Measurements from ENCODE around the gene CFAP99. TPM values are rescaled to one million over a fixed set of nuclear protein-coding genes. Genes with fewer than 3 reads are reported as not detected.
A peak's percentile ranks its signal among the peaks of the same experiment; 100 is the strongest.

CFAP99 gene
- total RNA-seq, 1 donor: 0.27 TPM

- DNase-seq (ENCODE audit: low read depth in 2 of 3, low spot score in 2 of 3): no peak
Measured at GRCh38 chr4:2445130-2445529, 26.4 kb downstream of the CFAP99 start.

- no peak for DNase-seq (ENCODE audit: low read depth in 2 of 3, low spot score in 2 of 3)
Measured at GRCh38 chr4:2445571-2445970, 26.8 kb downstream of the CFAP99 start.

- no peak for DNase-seq (ENCODE audit: low read depth in 2 of 3, low spot score in 2 of 3)
Measured at GRCh38 chr4:2446656-2447564, 28.2 kb downstream of the CFAP99 start.

- no peak for DNase-seq (ENCODE audit: low read depth in 2 of 3, low spot score in 2 of 3)
Measured at GRCh38 chr4:2448589-2448988, 29.8 kb downstream of the CFAP99 start.

GRCh38 chr4:2449051-2449450, 30.3 kb downstream of the CFAP99 start:
- DNase-seq (ENCODE audit: low read depth in 2 of 3, low spot score in 2 of 3): no peak

- DNase-seq (ENCODE audit: low read depth in 2 of 3, low spot score in 2 of 3): no peak
Measured at GRCh38 chr4:2449511-2450392, 31.0 kb downstream of the CFAP99 start.

- DNase-seq (ENCODE audit: low read depth in 2 of 3, low spot score in 2 of 3): no peak
Measured at GRCh38 chr4:2450394-2451035, 31.8 kb downstream of the CFAP99 start.

GRCh38 chr4:2451036-2451520, 32.3 kb downstream of the CFAP99 start:
- no peak for DNase-seq (ENCODE audit: low read depth in 2 of 3, low spot score in 2 of 3)

GRCh38 chr4:2451821-2452785, 33.3 kb downstream of the CFAP99 start:
- no peak for DNase-seq (ENCODE audit: low read depth in 2 of 3, low spot score in 2 of 3)

GRCh38 chr4:2457481-2458295, 38.9 kb downstream of the CFAP99 start:
- DNase-seq (ENCODE audit: low read depth in 2 of 3, low spot score in 2 of 3): no peak

- no peak for DNase-seq (ENCODE audit: low read depth in 2 of 3, low spot score in 2 of 3)
Measured at GRCh38 chr4:2458546-2459491, 40.1 kb downstream of the CFAP99 start.

- no peak for DNase-seq (ENCODE audit: low read depth in 2 of 3, low spot score in 2 of 3)
Measured at GRCh38 chr4:2459589-2460349, 41.0 kb downstream of the CFAP99 start.

GRCh38 chr4:2461246-2461960, 42.6 kb downstream of the CFAP99 start:
- DNase-seq (ENCODE audit: low read depth in 2 of 3, low spot score in 2 of 3): no peak

- peak; percentile 51 to 78 (median 68) for DNase-seq (ENCODE audit: low read depth in 2 of 3, low spot score in 2 of 3)
Measured at GRCh38 chr4:2462218-2462991, 43.6 kb downstream of the CFAP99 start.

GRCh38 chr4:2462992-2463762, 44.4 kb downstream of the CFAP99 start:
- no peak for DNase-seq (ENCODE audit: low read depth in 2 of 3, low spot score in 2 of 3)

Measured in hematopoietic multipotent progenitor cell (in vitro differentiated cells).